ENCODE measurements around the gene TNFRSF21.
"Not testable (repeated sequence)": the region's sequence is repeated elsewhere in the genome, so short reads cannot be mapped to it uniquely, and the experiment has no call there.

TNFRSF21 gene, protein sequence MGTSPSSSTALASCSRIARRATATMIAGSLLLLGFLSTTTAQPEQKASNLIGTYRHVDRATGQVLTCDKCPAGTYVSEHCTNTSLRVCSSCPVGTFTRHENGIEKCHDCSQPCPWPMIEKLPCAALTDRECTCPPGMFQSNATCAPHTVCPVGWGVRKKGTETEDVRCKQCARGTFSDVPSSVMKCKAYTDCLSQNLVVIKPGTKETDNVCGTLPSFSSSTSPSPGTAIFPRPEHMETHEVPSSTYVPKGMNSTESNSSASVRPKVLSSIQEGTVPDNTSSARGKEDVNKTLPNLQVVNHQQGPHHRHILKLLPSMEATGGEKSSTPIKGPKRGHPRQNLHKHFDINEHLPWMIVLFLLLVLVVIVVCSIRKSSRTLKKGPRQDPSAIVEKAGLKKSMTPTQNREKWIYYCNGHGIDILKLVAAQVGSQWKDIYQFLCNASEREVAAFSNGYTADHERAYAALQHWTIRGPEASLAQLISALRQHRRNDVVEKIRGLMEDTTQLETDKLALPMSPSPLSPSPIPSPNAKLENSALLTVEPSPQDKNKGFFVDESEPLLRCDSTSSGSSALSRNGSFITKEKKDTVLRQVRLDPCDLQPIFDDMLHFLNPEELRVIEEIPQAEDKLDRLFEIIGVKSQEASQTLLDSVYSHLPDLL

DNA sequence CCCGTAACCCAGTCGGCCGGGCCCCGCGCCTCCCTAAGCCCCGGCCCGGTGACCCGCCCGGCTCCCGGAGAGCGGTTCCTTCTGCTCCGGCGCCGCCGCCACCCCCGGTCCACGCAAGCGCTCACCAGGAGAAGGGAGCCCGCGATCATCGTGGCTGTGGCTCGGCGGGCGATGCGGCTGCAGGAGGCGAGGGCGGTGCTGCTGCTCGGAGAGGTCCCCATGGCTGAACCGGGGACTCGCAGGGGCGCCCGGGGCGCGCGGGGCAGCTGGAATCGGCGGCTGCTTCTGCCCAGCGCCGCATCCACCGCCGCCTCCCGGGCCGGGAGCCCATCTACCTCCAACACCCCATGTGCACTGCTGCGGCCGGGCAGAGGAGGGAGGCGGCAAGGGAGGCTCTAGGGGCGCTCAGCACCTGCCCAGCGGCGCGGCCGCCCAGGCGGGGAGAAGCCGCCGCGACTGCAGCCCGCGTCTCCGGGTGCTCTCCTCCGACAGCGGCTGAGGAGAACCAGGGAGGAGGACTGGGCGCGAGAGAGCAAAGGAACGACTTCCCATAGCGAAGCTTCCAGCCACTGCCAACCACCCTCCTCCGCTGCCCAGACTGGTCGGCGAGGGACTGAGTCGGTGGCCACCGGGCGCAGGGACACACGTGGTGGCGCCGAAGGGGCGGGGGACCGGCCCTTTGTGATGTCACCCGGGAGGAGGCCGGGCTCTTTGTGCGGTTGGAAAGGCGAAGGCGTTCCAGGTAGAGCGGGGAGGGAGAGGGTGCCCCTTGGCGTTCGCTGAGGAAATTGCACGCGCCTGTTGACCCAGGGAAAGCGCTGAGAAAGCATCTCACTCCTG, at the start of gene TNFRSF21:
TSS of gene TNFRSF21 (minus strand) at position 615 of the 840 bp plus-strand sequence. CDS start at position 221, 394 bp downstream.
- DNase-seq = peak; percentile 96 to 98 (median 97)

DNA sequence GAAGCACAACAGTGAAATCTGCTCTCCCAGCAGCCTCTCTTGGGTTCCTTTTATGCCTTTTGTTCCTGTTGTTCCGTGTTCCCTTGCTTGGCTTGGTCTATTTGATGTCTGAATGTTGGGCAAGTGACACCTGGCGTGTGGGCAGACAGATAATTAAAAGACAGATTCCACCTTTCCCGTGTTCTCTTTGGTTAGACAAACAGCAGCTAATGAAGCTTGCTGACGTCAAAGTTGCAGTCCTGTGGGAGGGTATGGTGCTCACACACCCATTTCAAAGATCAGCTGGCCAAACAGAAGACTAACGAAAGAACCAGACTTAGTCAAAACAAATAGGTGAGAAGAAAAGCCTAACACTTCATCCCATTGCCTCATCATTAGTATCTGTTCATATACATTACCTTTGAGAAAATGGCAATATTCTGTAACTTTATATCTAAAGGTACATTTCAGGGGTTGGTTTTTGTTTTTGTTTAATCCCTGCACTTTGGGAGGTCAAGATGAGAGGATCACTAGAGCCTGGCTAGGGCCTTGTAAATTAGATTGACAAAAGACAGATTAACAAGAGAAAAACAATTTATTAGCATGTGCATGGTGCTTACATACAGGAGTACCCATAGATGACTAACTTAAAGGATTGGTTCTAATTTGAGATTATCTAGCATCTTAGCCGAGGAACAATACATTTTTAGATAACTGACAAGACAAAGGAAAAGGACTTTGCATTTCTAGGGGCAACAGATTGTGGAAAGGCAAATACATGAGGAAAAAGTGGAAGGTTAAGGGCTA, 48.9 kb upstream of the TNFRSF21 start:
- no peak for DNase-seq

DNA sequence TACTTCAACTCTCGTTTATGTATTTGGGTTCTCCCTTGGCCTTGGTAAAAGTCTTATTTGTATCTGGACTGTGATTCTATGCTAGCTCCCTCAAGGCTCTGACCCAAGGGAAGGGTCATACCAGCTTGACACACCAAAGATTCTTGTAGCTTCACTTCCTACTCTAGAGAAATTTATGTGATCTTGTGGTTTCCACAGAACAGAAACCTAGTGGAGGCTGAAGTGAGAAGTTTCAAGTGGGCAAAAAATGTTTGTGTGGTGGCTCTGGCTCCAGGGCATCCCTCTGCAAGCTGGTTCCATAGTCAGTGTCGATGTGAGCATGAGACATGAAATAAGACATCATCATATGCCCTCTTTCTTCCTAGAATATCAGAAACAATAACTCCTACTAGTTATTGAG, 48.1 kb upstream of the TNFRSF21 start:
- peak; percentile 49 to 77 (median 63) for DNase-seq

DNA sequence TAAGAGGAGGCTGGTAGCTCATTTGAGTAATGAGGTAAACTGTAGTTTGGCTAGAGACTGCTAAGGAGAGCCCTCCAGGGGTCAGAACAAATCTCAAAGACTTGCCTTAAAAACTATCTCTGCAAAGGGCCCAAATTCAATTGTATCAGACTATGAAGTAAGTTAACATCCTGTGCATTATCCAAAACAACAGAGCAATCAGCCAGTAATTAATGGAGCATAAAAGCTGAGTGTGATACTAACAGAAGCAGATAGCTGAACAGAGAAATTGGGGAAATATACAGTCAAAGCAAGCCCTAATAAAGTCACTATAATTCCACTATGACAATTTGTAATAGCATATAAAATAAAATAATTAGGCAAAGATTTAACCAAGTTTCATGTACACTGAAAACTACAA, 45.8 kb upstream of the TNFRSF21 start:
- no peak for DNase-seq

DNA sequence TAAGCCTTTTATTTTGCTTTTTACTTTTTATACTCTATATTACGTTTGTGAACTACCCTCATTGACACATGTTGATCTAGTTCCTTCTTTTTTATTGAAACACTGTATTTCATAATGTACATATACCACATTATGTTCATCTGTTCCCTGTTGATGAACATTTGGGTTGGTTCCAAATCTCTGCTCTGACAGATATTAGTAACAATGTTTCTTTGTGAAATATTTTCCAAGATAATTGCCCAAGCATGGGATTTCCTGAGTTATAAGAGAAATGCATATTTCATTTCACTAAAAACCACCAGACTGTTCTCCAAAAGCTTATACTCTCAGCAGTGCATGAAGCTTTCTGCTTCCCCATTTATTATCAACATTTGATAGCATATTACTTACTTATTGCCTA, 44.2 kb upstream of the TNFRSF21 start:
- DNase-seq = peak; percentile 87 to 99 (median 97)

DNA sequence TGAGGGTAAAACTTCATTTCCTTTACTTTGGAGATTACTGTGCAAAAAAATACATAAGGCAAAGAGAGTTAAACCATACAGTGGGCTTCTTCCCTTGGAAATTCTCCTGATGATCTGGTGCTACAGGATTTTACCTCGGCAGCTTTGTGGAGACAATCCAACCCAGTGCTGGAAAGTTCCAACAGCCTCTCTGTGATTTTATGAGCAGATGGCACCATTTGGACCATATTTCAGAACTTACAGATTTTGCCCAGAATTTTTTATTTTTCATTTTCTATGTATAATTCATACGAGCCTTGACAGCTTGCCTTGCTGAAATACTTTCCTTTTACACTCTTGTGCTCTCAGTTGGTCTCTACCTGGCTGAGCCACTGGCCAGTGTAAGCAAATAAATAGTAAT, 43.3 kb upstream of the TNFRSF21 start:
- no peak for DNase-seq

DNA sequence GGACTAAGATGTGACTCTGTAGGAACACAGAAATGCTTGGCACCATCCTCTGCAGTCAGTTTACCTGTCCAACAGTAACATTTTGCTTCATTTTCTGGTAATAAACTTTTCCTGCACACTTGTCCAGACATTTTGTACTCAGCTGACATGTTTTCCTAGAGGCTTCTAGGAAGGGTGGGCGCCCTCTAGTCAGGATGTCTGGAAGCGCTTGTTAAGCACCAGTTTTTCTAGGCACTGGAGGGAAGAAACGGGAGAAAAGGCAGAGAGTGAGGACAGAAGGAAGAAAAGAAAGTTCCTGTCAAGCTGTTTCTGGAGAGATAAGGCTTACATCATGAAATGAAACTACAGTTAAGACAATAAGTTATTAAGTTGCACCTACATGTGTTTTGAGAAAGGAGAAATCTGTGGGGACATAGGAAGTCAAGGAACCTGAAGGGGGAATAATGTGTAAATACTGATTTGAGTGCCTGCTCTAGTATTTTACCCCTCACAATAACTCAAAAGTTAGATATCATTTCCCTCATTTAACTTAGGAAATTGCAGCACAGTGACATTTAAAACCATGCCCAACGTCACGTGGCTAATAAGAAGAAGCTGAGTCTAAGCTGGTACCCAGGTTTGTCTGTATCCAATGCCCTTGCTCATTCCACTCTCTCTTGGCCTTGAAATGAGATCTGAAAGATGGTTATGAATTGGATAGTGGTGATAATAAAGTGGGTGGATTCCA, 42.7 kb upstream of the TNFRSF21 start:
- DNase-seq = peak; percentile 21 to 37 (median 24)

DNA sequence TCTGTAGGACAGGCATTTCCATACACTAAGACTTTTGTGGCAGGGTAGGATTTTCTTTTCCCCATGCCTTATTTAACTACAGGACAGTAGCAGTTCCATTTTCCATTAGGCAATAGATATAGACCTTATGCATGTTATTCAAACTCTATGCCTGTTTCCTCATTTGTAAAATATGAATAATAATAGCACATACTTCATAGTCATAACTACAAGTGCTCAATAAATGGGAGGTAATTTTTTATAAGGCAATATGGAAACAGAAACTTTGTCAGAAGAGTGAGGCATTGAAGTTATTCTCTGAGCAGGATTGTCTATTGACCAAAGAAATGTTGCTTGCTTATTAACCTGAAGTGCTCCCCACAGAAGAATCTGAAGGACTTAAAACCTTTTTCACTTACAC, 41.9 kb upstream of the TNFRSF21 start:
- peak; percentile 31 to 83 (median 62) for DNase-seq

DNA sequence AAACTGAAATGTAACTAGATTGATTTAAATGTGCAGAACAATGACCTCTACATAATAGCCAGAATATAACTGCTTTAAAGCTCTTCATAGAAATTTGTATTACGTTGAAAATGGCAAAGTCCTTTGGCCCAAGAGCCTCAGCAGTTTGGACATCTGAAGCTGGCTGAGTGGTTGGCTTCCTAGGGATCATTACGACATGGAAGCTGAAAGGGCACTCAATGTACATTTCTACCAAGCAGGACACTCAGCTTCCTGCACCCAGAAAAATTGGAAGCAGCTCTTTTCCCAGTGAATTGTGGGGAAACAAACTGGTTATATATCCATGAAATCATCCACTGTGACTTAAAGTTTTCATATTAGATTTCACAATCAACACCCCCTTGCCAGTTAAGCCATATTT, 40.2 kb upstream of the TNFRSF21 start:
- no peak for DNase-seq

DNA sequence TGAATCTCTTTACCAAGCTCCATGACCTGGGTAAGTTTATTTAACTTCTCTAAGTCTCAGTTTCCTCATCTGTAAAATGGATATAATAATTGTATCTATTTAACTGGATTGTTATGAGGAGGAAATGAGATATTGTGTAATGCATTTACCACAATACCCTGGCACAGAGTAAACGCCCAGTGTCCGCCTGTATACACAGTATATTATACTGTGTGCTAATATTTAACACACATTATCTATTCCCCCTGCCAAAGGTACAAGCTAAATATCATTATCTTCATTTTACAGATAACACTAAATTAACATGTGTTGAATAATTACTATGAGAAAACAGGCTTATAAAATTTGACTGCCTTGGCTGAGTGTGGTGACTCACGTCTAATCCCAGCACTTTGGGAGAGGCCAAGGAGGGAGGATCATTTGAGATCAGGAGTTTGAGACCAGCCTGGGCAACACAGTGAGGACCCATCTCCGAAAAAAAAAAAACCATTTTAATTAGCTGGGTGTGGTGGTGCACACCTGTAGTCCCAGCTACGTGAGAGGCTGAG, 38.7 kb upstream of the TNFRSF21 start:
- no peak for DNase-seq

DNA sequence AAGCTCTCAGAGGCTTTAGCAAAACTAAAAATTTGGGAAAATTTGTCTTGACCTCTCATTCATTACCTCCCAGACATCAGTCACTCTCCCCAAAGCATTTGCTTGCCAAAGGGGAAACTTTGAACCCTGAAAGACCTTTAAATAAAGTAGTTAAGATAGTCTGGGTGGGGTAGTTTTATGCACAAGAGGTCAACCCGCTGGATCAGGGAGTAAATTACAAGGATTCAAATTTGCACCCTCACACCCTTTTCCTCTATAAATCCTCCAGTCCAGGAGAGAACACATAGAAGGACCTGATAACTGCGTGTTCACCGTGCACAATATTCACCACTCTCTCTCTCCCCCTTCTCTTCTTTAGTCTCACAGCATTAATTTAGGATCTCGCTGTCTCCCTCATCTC, 36.1 kb upstream of the TNFRSF21 start:
- no peak for DNase-seq

DNA sequence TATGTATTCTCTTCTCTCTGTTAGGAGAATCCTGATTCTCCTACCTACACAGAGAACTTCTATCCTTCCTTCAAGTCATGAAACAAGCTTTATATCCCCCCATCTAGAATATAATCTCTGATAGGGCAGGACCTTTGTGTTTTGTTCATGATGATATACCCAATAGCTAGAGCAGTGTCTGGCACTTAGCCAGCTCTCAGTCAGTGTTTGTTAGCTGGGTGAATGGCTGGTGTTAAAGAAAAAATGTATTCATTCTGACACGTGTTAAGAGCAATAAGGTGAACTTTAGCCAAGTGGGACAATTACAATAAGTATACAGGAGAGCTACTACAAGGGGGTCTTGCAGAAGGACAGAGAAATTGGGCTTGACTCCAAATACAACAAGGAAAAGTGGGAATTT, 34.3 kb upstream of the TNFRSF21 start:
- DNase-seq = no peak

DNA sequence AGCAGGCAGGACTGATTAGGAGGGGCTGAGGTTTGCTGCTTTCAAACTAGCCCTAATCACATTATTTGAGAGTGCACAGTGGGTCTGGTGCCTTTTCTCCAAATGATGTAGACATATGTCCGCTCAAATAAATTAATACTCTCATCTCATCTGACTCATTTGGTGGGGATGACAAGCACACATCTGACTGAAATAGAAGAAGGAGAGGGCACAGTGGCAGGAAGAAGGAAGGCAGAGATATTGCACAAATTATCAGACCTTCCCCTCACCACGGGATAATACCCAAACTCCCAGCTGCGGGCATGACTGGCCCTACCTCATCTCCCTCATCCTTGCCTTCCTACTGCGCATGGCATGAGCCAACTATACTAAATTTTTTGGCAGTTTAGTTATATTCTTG, 33.9 kb upstream of the TNFRSF21 start:
- DNase-seq = peak; percentile 83 to 90 (median 85)

DNA sequence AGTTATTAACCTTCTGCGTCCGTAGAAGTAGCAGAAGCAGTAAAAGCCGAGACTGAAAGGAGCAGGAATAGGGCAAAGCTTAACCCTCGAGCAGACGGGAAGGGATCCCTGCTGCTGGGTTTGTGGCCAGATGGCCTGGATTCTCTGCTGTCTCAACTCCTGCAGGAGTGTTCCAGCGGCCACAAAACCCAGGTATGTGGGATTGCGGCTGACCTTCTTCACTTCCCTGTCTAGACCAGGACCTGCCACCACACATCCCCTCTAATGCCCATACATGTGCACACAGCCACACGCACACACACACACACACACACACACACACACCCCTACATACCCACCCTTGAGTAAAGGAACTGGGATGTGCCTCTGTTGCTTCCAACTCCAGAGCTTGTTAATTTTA, 33.1 kb upstream of the TNFRSF21 start:
- DNase-seq = no peak

DNA sequence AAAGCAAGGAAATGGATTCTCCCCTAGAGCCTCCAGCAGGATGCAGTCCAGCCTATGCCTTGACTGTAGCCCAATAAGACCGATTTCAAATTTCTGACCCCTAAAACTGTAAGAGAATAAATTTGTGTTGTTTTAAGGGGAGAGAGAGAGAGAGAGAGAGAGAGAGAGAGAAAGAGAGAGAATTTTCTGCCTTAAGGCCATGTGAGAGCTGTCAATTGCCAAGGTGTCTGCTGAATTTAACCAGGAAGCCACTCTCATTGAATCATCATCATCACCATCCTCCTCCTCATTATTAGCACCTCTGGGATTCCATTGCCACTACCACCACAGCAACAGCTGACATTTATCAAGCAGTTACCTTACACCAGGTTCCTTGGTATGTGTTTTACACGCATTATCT, 27.8 kb upstream of the TNFRSF21 start:
- no peak for DNase-seq

DNA sequence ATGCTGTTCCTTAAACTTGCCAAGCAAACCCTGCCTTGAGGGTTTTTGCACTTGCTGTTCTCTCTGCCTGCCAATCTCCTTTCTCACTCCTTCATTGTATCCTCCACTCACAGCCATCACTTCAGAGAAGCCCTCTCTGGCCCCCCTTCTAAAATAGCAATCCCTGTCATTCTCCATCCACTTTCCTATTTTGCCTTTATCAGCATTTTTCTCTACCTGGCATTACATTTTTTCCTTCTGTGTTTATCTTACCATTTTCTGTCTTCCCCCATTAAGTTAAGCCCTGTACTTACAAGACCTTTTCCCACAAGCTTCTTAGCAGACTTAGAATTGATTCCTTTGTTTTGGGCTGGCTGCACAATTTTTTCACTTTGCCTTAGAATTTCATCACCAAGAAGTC, 26.6 kb upstream of the TNFRSF21 start:
- no peak for DNase-seq

DNA sequence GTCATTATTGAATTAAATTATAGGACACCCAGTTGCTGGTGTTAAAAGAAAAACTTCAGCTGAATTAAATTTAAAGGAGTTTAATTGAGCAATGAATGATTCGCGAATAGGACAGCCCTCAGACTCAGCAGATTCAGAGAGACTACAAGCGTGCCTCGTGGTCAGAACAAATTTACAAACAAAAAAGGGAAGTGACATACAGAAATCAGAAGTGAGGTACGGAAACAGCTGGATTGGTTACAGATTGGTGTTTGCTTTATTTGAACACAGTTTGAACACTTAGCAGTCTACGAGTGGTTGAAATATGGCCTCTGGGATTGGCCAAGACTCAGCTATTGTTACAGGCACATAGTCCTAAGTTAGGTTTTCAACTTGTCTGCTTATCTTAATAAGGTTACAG, 25.8 kb upstream of the TNFRSF21 start:
- DNase-seq = peak; percentile 78 to 93 (median 93)

DNA sequence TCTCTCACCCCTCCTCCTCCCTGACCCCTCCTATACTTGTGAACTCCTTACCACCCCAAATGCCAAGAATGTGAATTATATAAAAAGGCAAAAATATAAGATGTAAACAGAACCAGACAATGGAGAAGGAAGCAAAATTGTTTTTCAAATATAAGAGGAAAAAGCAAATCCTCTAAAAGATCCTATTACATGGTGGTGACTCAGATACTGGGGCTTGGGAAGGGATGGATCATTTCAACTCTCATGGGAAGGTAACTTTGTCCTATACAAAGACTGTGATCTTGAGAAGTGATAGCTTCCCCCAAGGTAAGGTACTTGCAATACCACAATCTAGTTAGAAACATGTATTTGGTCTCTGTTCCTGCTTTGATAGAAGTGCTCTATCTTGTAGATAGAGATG, 24.6 kb upstream of the TNFRSF21 start:
- peak in 1 of 3 donors; percentile 20 for DNase-seq

DNA sequence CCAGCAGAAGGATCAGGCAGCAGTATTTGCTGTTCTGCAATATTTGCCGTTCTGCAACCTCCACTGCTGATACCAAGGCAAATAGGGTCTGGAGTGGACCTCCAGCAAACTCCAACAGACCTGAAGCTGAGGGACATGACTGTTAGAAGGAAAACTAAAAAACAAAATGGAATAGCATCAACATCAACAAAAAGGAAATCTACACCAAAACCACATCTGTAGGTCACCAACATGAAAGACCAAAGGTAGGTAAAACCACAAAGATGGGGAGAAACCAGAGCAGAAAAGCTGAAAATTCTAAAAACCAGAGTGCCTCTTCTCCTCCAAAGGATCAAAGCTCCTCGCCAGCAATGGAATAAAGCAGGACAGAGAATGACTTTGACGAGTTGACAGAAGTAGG, 18.9 kb upstream of the TNFRSF21 start:
- DNase-seq = peak in 1 of 3 donors; percentile 11

DNA sequence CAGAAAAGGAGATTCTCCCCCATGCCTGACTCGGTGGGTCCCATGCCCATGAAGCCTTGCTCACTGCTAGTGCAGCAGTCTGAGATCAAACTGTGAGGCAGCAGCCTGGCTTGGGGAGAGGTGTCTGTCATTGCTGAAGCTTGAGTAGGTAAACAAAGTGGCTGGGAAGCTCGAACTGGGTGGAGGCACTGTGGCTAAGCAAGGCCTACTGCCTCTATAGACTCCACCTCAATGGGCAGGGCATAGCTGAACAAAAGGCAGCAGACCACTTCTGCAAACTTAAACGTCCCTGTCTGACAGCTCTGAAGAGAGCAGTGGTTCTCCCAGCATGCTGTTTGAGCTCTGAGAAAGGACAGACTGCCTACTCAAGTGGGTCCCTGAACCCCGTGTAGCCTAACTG, 18.4 kb upstream of the TNFRSF21 start:
- not testable (repeated sequence) for DNase-seq

DNA sequence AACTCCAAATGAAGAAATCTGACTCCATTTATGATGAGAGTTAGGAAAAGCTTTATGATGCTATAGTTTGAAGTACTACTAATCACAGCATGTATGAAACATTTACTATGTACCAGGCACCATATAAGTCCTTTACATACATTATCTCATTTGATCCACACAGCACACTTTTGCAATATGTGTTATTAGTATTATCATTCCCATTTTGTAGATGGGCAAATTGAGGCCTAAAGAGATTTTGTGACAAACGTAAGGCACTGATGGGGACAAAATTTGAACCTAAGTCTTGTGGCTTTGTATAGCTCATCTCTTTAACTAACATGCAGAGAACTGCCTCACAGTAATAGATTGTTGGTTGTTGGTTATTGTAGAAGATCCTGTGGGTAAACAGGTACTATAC, 14.2 kb upstream of the TNFRSF21 start:
- no peak for DNase-seq

DNA sequence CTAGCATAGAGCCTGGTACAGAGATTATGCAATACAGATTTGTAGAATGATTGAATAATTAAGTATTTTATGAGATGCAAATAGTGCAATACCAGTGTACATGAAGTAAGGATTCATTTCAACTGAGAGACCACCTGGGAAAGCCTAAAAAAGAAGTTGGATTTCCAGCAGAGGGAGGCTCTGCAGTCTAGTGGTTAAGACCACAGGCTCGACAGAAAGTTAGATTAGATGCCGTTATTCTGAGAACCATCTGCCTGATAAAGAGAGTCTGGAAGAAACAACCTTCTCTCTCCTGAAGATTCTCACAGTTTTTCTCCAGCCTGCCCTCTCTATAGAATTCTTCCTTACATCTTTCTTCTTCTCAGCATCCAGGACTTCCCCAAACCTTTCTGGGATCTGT, 13.6 kb upstream of the TNFRSF21 start:
- DNase-seq = no peak

Data from suppressor macrophage treated with lipopolysaccharide for 1 hour (primary cell).